HCT116 (cell line): Measurements from ENCODE around the gene ADI1.

Experiments
- CTCF ChIP-seq, 3 experiments: fragments of 200-600 bp in 1 of 3; sonication (generic) in 1 of 3; IDR thresholded peaks in 2 of 3; conservative IDR thresholded peaks in 1 of 3; 2 replicates each; pipeline ENCODE4 v1.5.1; 2012 to 2017; ENCODE audit warnings: low read depth in 2 of 3, low read length in 2 of 3, antibody characterized with exemption in 1 of 3, borderline replicate concordance in 1 of 3, control low read depth in 1 of 3, mild to moderate bottlenecking in 1 of 3, mixed read lengths in 1 of 3, mixed run types in 1 of 3, moderate library complexity in 1 of 3; ENCODE audit not compliant: insufficient read depth in 1 of 3
- EGR1 ChIP-seq: IDR thresholded peaks from 2 replicates; pipeline ENCODE4 v1.6.1; 2012; ENCODE audit warnings: low read depth
- EZH2 ChIP-seq: fragments of 200-600 bp; sonication (generic); IDR thresholded peaks from 2 replicates; pipeline ENCODE4 v1.6.1; 2017; ENCODE audit warnings: antibody characterized with exemption, mixed run types
- EZH2phosphoT487 ChIP-seq: fragments of 200-600 bp; IDR thresholded peaks from 2 replicates; pipeline ENCODE4 v1.6.1; 2018; ENCODE audit warnings: antibody characterized with exemption, borderline replicate concordance
- FOSL1 ChIP-seq: IDR thresholded peaks from 2 replicates; pipeline ENCODE4 v1.6.1; 2012; ENCODE audit warnings: low read depth
- JUND ChIP-seq: IDR thresholded peaks from 2 replicates; pipeline ENCODE4 v1.6.1; 2012
- MAX ChIP-seq: IDR thresholded peaks from 2 replicates; pipeline ENCODE4 v1.6.1; 2012
- POLR2A ChIP-seq: IDR thresholded peaks from 2 replicates; pipeline ENCODE4 v1.7.0; 2011; ENCODE audit warnings: borderline replicate concordance; ENCODE audit not compliant: insufficient read depth, insufficient read length; ENCODE audit errors: extremely low read depth
- POLR2AphosphoS5 ChIP-seq: IDR thresholded peaks from 2 replicates; pipeline ENCODE4 v1.6.1; 2011; ENCODE audit warnings: mild to moderate bottlenecking, low read depth, low read length, moderate library complexity
- RAD21 ChIP-seq: IDR thresholded peaks from 2 replicates; pipeline ENCODE4 v1.6.1; 2012; ENCODE audit warnings: low read depth, mild to moderate bottlenecking
- ZBTB33 ChIP-seq: IDR thresholded peaks from 2 replicates; pipeline ENCODE4 v1.6.1; 2011; ENCODE audit warnings: mild to moderate bottlenecking, low read length, moderate library complexity; ENCODE audit not compliant: insufficient replicate concordance; ENCODE audit errors: extremely low read depth
- ZFX ChIP-seq: fragments of 450-650 bp; IDR thresholded peaks from 2 replicates; pipeline ENCODE4 v1.6.1; 2017
- TF ChIP-seq, protein P1 (sequence below): IDR thresholded peaks from 2 replicates; pipeline ENCODE4 v1.6.1; 2012; ENCODE audit warnings: low read depth

- TF ChIP-seq CTCF (IDR thresholded peaks at IDR 0.05 in 2 of 3, conservative IDR thresholded peaks at IDR 0.05 in 1 of 3; ENCODE audit: borderline replicate concordance in 1 of 3, insufficient read depth in 1 of 3, low read depth in 2 of 3, low read length in 2 of 3) (no peak), POLR2A (no peak), POLR2AphosphoS5 (no peak), JUND (no peak), EGR1 (no peak), RAD21 (no peak), FOSL1 (no peak), EZH2phosphoT487 (no peak), ZFX (no peak), ZBTB33 (no peak), MAX (no peak), EZH2 (no peak)
- TF ChIP-seq, protein P1, sequence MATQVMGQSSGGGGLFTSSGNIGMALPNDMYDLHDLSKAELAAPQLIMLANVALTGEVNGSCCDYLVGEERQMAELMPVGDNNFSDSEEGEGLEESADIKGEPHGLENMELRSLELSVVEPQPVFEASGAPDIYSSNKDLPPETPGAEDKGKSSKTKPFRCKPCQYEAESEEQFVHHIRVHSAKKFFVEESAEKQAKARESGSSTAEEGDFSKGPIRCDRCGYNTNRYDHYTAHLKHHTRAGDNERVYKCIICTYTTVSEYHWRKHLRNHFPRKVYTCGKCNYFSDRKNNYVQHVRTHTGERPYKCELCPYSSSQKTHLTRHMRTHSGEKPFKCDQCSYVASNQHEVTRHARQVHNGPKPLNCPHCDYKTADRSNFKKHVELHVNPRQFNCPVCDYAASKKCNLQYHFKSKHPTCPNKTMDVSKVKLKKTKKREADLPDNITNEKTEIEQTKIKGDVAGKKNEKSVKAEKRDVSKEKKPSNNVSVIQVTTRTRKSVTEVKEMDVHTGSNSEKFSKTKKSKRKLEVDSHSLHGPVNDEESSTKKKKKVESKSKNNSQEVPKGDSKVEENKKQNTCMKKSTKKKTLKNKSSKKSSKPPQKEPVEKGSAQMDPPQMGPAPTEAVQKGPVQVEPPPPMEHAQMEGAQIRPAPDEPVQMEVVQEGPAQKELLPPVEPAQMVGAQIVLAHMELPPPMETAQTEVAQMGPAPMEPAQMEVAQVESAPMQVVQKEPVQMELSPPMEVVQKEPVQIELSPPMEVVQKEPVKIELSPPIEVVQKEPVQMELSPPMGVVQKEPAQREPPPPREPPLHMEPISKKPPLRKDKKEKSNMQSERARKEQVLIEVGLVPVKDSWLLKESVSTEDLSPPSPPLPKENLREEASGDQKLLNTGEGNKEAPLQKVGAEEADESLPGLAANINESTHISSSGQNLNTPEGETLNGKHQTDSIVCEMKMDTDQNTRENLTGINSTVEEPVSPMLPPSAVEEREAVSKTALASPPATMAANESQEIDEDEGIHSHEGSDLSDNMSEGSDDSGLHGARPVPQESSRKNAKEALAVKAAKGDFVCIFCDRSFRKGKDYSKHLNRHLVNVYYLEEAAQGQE = no peak
Observed at GRCh38 chr2:3462493-3463104, 56.7 kb downstream of the ADI1 start.
